H1 (cell line): ENCODE measurements around the gene TBCEL. TPM values are rescaled to one million over a fixed set of nuclear protein-coding genes. Genes with fewer than 3 reads are reported as not detected.

Experiments used
- CTCF ChIA-PET: fragments of 300-600 bp; sonication (Branson Sonifier 250); formaldehyde crosslinking; loops from one replicate; lab custom pipeline; 2021; ENCODE audit not compliant: partially characterized antibody; lab: Charles Lee
- POLR2A ChIA-PET: fragments of 300-600 bp; sonication (Branson Sonifier 250); formaldehyde crosslinking; loops from one replicate; lab custom pipeline; 2021; ENCODE audit warnings: inconsistent platforms; ENCODE audit not compliant: partially characterized antibody; lab: Charles Lee
- DNase-seq, 2 experiments: peaks; one replicate each; pipeline versions ENCODE4 v3.0.0 to v3.0.0-alpha.2; 2010 to 2022; ENCODE audit warnings: low spot score in 2 of 2, low read depth in 1 of 2, mixed read lengths in 1 of 2
- FAIRE-seq: peaks from 2 replicates; lab custom pipeline; 2011; peaks lifted over from hg19 to GRCh38; lab: Jason Lieb, UNC
- H2AFZ ChIP-seq: 2 replicates; pipeline ENCODE4 v1.8.1; 2012; ENCODE audit warnings: low read length, inconsistent platforms
- H2AK5ac ChIP-seq: 2 replicates; pipeline ENCODE4 v1.6.1; 2013; ENCODE audit warnings: low read depth, low read length
- H2BK120ac ChIP-seq: replicated peaks from 2 replicates; pipeline ENCODE3; 2013; ENCODE audit warnings: low read depth, low read length, inconsistent platforms
- H2BK12ac ChIP-seq: 2 replicates; pipeline ENCODE4 v1.6.1; 2013; ENCODE audit warnings: low read depth, low read length
- H2BK15ac ChIP-seq: 2 replicates; pipeline ENCODE4 v1.6.1; 2013; ENCODE audit warnings: low read length
- H2BK20ac ChIP-seq: 2 replicates; pipeline ENCODE4 v1.6.1; 2013; ENCODE audit warnings: low read length
- H2BK5ac ChIP-seq: 2 replicates; pipeline ENCODE4 v1.6.1; 2013; ENCODE audit warnings: low read depth, low read length
- H3K14ac ChIP-seq: 2 replicates; pipeline ENCODE4 v1.6.1; 2013; ENCODE audit warnings: inconsistent platforms; ENCODE audit not compliant: insufficient read length
- H3K18ac ChIP-seq: 2 replicates; pipeline ENCODE4 v1.6.1; 2013; ENCODE audit warnings: low read length; ENCODE audit errors: extremely low read depth
- H3K23ac ChIP-seq: 2 replicates; pipeline ENCODE4 v1.6.1; 2013; ENCODE audit warnings: inconsistent platforms; ENCODE audit not compliant: insufficient read length
- H3K23me2 ChIP-seq: 2 replicates; pipeline ENCODE4 v1.6.1; 2013; ENCODE audit warnings: low read depth, low read length
- H3K27ac ChIP-seq: 2 replicates; pipeline ENCODE4 v1.6.1; 2011; ENCODE audit warnings: low read depth, low read length, inconsistent platforms
- H3K27me3 ChIP-seq, 4 experiments: replicated peaks in 1 of 4; 1 replicate in 1 of 4; 2 replicates in 3 of 4; pipeline versions ENCODE4 v1.6.1 to v1.8.1; 2011 to 2013; ENCODE audit warnings: low read length in 3 of 4, mild to moderate bottlenecking in 3 of 4, inconsistent platforms in 2 of 4, mixed read lengths in 2 of 4, moderate library complexity in 1 of 4; ENCODE audit not compliant: control insufficient read depth in 3 of 4, insufficient read depth in 3 of 4; ENCODE audit errors: extremely low read depth in 1 of 4
- H3K36me3 ChIP-seq, 4 experiments: 2 replicates each; pipeline versions ENCODE4 v1.6.1 to v1.8.1; 2011 to 2013; ENCODE audit warnings: mild to moderate bottlenecking in 4 of 4, low read length in 3 of 4, moderate library complexity in 2 of 4, control low read depth in 1 of 4, inconsistent platforms in 1 of 4; ENCODE audit not compliant: insufficient read depth in 4 of 4, control insufficient read depth in 2 of 4
- H3K4ac ChIP-seq: replicated peaks from 2 replicates; pipeline ENCODE3; 2013; ENCODE audit warnings: low read length, low read depth, mixed read lengths, inconsistent platforms; ENCODE audit not compliant: insufficient read length
- H3K4me1 ChIP-seq, 4 experiments: replicated peaks in 1 of 4; 1 replicate in 1 of 4; 2 replicates in 3 of 4; pipeline versions ENCODE4 v1.6.1 to v1.8.1; 2011 to 2013; ENCODE audit warnings: low read length in 3 of 4, inconsistent platforms in 2 of 4, mixed read lengths in 1 of 4; ENCODE audit not compliant: insufficient read depth in 4 of 4, control insufficient read depth in 3 of 4
- H3K4me2 ChIP-seq, 2 experiments: 2 replicates each; pipeline versions ENCODE4 v1.6.1 to v1.8.1; 2011 to 2013; ENCODE audit warnings: low read depth in 2 of 2, low read length in 2 of 2, control low read depth in 1 of 2, inconsistent platforms in 1 of 2, mild to moderate bottlenecking in 1 of 2; ENCODE audit not compliant: insufficient read depth in 1 of 2
- H3K4me3 ChIP-seq, 4 experiments: fragments of 200-600, 300-600 bp in 1 of 4; sonication (generic), shearing (Covaris generic), sonication (Bioruptor Twin) in 1 of 4; 2 replicates each; pipeline versions ENCODE4 v1.5.1 to v1.8.1; 2011 to 2016; ENCODE audit warnings: low read length in 4 of 4, low read depth in 3 of 4, control low read depth in 2 of 4, inconsistent platforms in 2 of 4, mild to moderate bottlenecking in 2 of 4, mixed read lengths in 1 of 4, moderate library complexity in 1 of 4; ENCODE audit not compliant: insufficient read depth in 2 of 4; ENCODE audit errors: extremely low read depth in 1 of 4
- H3K56ac ChIP-seq: replicated peaks from 2 replicates; pipeline ENCODE3; 2013; ENCODE audit warnings: low read depth, mild to moderate bottlenecking, mixed read lengths, low read length, inconsistent platforms; ENCODE audit not compliant: insufficient read length
- H3K79me1 ChIP-seq: 2 replicates; pipeline ENCODE4 v1.6.1; 2013; ENCODE audit warnings: low read depth, low read length, control low read depth
- H3K79me2 ChIP-seq, 2 experiments: 2 replicates each; pipeline versions ENCODE4 v1.6.1 to v1.8.1; 2012 to 2013; ENCODE audit warnings: low read length in 2 of 2, mild to moderate bottlenecking in 2 of 2, inconsistent platforms in 1 of 2; ENCODE audit not compliant: insufficient read depth in 2 of 2, control insufficient read depth in 1 of 2
- H3K9ac ChIP-seq, 4 experiments: replicated peaks in 1 of 4; 1 replicate in 1 of 4; 2 replicates in 3 of 4; pipeline versions ENCODE4 v1.6.1 to v1.8.1; 2011 to 2013; ENCODE audit warnings: low read depth in 3 of 4, low read length in 3 of 4, control low read depth in 2 of 4, mild to moderate bottlenecking in 2 of 4, moderate library complexity in 2 of 4, inconsistent platforms in 1 of 4; ENCODE audit errors: extremely low read depth in 1 of 4
- H3K9me3 ChIP-seq, 2 experiments: 2 replicates each; pipeline versions ENCODE4 v1.6.1 to v1.8.1; 2012 to 2013; ENCODE audit warnings: mild to moderate bottlenecking in 2 of 2, moderate library complexity in 2 of 2, control low read depth in 1 of 2, inconsistent platforms in 1 of 2, low read depth in 1 of 2, low read length in 1 of 2, mixed read lengths in 1 of 2; ENCODE audit not compliant: insufficient read depth in 2 of 2
- H4K20me1 ChIP-seq, 2 experiments: replicated peaks in 1 of 2; 2 replicates each; pipeline versions ENCODE3 to v1.8.1; 2011 to 2013; ENCODE audit warnings: inconsistent platforms in 2 of 2, low read length in 2 of 2, mild to moderate bottlenecking in 1 of 2; ENCODE audit not compliant: insufficient read depth in 2 of 2, control insufficient read depth in 1 of 2
- H4K5ac ChIP-seq: 2 replicates; pipeline ENCODE4 v1.6.1; 2013; ENCODE audit warnings: low read length, low read depth, mixed read lengths, inconsistent platforms; ENCODE audit not compliant: insufficient read length
- H4K8ac ChIP-seq: 2 replicates; pipeline ENCODE4 v1.8.0; 2013; ENCODE audit warnings: mild to moderate bottlenecking, moderate library complexity, low read length, inconsistent platforms; ENCODE audit not compliant: insufficient read depth; ENCODE audit errors: extremely low read depth
- H4K91ac ChIP-seq: replicated peaks from 2 replicates; pipeline ENCODE3; 2013; ENCODE audit warnings: low read length, mixed read lengths, inconsistent platforms; ENCODE audit not compliant: insufficient read length
- ATF3 ChIP-seq: IDR thresholded peaks from 2 replicates; pipeline ENCODE4 v1.6.1; 2011; ENCODE audit warnings: low read depth, mild to moderate bottlenecking, low read length; ENCODE audit not compliant: insufficient read depth
- EP300 ChIP-seq, 2 experiments: IDR thresholded peaks; 1 replicate in 1 of 2; 2 replicates in 1 of 2; pipeline ENCODE4 v1.6.1; 2011 to 2012; ENCODE audit warnings: low read depth in 2 of 2, low read length in 2 of 2, mild to moderate bottlenecking in 2 of 2, borderline replicate concordance in 1 of 2, inconsistent platforms in 1 of 2, moderate library complexity in 1 of 2
- JUND ChIP-seq: IDR thresholded peaks from 2 replicates; pipeline ENCODE4 v1.6.1; 2011; ENCODE audit warnings: mild to moderate bottlenecking, improper control_type of control experiment, low read length
- KDM4A ChIP-seq: IDR thresholded peaks from one replicate; pipeline ENCODE4 v1.7.1; 2012; ENCODE audit warnings: low read depth, mild to moderate bottlenecking, moderate library complexity, low read length, inconsistent platforms; ENCODE audit not compliant: severe bottlenecking
- RFX5 ChIP-seq: IDR thresholded peaks from 2 replicates; pipeline ENCODE4 v1.6.1; 2011; ENCODE audit warnings: low read depth, low read length, improper control_type of control experiment, borderline replicate concordance
- RNF2 ChIP-seq: fragments of 200-900, 300-1000 bp; sonication (generic); IDR thresholded peaks from 2 replicates; pipeline ENCODE4 v1.7.1; 2016; ENCODE audit warnings: borderline replicate concordance, low read depth, mild to moderate bottlenecking, antibody characterized with exemption, low read length; ENCODE audit not compliant: poor library complexity, severe bottlenecking; ENCODE audit errors: missing control alignments
- RXRA ChIP-seq: IDR thresholded peaks from 2 replicates; pipeline ENCODE4 v1.6.1; 2011; ENCODE audit warnings: low read depth, mild to moderate bottlenecking, low read length, moderate library complexity; ENCODE audit not compliant: insufficient read depth
- SIX5 ChIP-seq: IDR thresholded peaks from 2 replicates; pipeline ENCODE4 v1.6.1; 2011; ENCODE audit warnings: mild to moderate bottlenecking, low read depth, low read length
- SUZ12 ChIP-seq: fragments of 200-600 bp; sonication (generic); IDR thresholded peaks from 2 replicates; pipeline ENCODE4 v1.6.1; 2012; ENCODE audit warnings: mild to moderate bottlenecking, inconsistent platforms, low read length, moderate library complexity, mixed read lengths
- TCF12 ChIP-seq: IDR thresholded peaks from 2 replicates; pipeline ENCODE4 v1.6.1; 2011; ENCODE audit warnings: low read depth, mild to moderate bottlenecking, low read length
- TEAD4 ChIP-seq: IDR thresholded peaks from 2 replicates; pipeline ENCODE4 v1.6.1; 2012; ENCODE audit warnings: low read depth, low read length, inconsistent platforms, mixed read lengths
- WGBS, 2 experiments: shearing (Covaris generic) in 1 of 2; methylation state at CpG; one replicate each; pipeline versions ENCODE4 v1.1.6 to v1.1.7; 2013 to 2015; ENCODE audit warnings: low lambda C conversion rate in 2 of 2, mixed read lengths in 2 of 2, inconsistent platforms in 1 of 2, low coverage in 1 of 2, missing lambda C conversion rate in 1 of 2; ENCODE audit not compliant: insufficient replicate concordance in 2 of 2, insufficient coverage in 1 of 2, insufficient read length in 1 of 2; ENCODE audit errors: extremely low coverage in 1 of 2, missing lambda C conversion rate in 1 of 2; 5-methylcytosine and 5-hydroxymethylcytosine counted together
- polyA plus RNA-seq, 7 experiments: library from polyadenylated mRNA; depleted of rRNA in 3 of 7; stranded (reverse) in 5 of 7; unstranded in 2 of 7; fragments of >200 nt in 5 of 7; fragments of 200-250 nt in 2 of 7; gene quantifications; 1 replicate in 5 of 7; 2 replicates in 1 of 7; 4 replicates in 1 of 7; pipeline versions ENCODE4 v1.2.1 to v1.2.3, GENCODE V29; 2011 to 2013; ENCODE audit warnings: missing spikeins in 2 of 7, mixed read lengths in 2 of 7
- total RNA-seq: library from RNA; stranded (reverse); fragmentation: NEBNext Ultra II Directional; extraction: Animal tissue kit (Norgen Biotek cat#: 25700); gene quantifications from 2 replicates; pipeline ENCODE4 v1.2.1, GENCODE V29; 2021

The TBCEL gene
- total and polyA plus RNA-seq, 2 of the 8 experiments (the other 6 are each of a cell fraction or from before 2014, with no cell fraction given) = 3.9 to 16.0 TPM

GRCh38 chr11:121109471-121109870 is 85.6 kb downstream of the TBCEL start:
- H2AK5ac ChIP-seq = no peak overlapping the region
- H3K23ac ChIP-seq = no peak overlapping the region
- FAIRE-seq (no peak), DNase-seq (no peak)
- H3K56ac ChIP-seq = no peak overlapping the region
- CTCF ChIA-PET = interaction anchor here (0.7 to 1.4 kb wide), 3 partner anchors 157 to 975 kb away, joined by 3 to 4 read pairs (median 3); no protein-coding TSS in a partner anchor
- no peak overlapping the region for H3K27ac ChIP-seq
- H2BK15ac ChIP-seq = no peak overlapping the region
- no peak overlapping the region for H3K9ac ChIP-seq
- H3K36me3 ChIP-seq = no peaks in the 10 kb centered on the region
- H3K79me1 ChIP-seq = no peaks in the 10 kb centered on the region
- no peaks in the 10 kb centered on the region for H3K79me2 ChIP-seq
- no peak overlapping the region for H3K4ac ChIP-seq
- no peak overlapping the region for H2BK12ac ChIP-seq
- WGBS, 2 experiments = 94% methylated on average over 2 of the region's 2 CpGs; no CpG with 5 or more reads in 1 of the 2 experiments
- no peak overlapping the region for H2BK120ac ChIP-seq
- H3K23me2 ChIP-seq = peaks cover 7% of the 10 kb centered on the region; the same call in 1 of the 2 replicates
- H2BK20ac ChIP-seq = no peak overlapping the region
- TF ChIP-seq RNF2 (no peak), EP300 (IDR thresholded peaks at IDR 0.05; ENCODE audit: borderline replicate concordance in 1 of 2, low read depth in 2 of 2, low read length in 2 of 2) (no peak), RXRA (no peak), TCF12 (no peak), RFX5 (no peak), TEAD4 (no peak), SUZ12 (no peak), SIX5 (no peak), KDM4A (no peak), JUND (no peak), ATF3 (no peak)
- H4K5ac ChIP-seq = no peak overlapping the region
- H3K4me1 ChIP-seq = peaks cover 0 to 3% (median 0%) of the 10 kb centered on the region in 4 experiments; a peak in 2 of 7 replicates
- H3K9me3 ChIP-seq = no peaks in the 10 kb centered on the region
- H2BK5ac ChIP-seq = no peak overlapping the region
- POLR2A ChIA-PET = no interaction called here
- H3K27me3 ChIP-seq = no peaks in the 10 kb centered on the region
- H3K14ac ChIP-seq = no peak overlapping the region
- peaks cover 0 to 5% of the 10 kb centered on the region in 2 experiments for H4K20me1 ChIP-seq
- no peak overlapping the region for H4K91ac ChIP-seq
- no peak overlapping the region for H3K18ac ChIP-seq
- H3K4me2 ChIP-seq = no peak overlapping the region
- H3K4me3 ChIP-seq = no peak overlapping the region
- no peak overlapping the region for H2AFZ ChIP-seq
- no peak overlapping the region for H4K8ac ChIP-seq
